GM18499 (cell line): ENCODE data around the gene MGLL.

Source experiments
- ATAC-seq: cut with Tn5 transposase; IDR thresholded peaks from one replicate; pipeline ENCODE4 v1.9.1; 2021; ENCODE audit warnings: moderate number of reproducible peaks; ENCODE audit not compliant: insufficient read depth, unreplicated experiment

The MGLL gene

DNA sequence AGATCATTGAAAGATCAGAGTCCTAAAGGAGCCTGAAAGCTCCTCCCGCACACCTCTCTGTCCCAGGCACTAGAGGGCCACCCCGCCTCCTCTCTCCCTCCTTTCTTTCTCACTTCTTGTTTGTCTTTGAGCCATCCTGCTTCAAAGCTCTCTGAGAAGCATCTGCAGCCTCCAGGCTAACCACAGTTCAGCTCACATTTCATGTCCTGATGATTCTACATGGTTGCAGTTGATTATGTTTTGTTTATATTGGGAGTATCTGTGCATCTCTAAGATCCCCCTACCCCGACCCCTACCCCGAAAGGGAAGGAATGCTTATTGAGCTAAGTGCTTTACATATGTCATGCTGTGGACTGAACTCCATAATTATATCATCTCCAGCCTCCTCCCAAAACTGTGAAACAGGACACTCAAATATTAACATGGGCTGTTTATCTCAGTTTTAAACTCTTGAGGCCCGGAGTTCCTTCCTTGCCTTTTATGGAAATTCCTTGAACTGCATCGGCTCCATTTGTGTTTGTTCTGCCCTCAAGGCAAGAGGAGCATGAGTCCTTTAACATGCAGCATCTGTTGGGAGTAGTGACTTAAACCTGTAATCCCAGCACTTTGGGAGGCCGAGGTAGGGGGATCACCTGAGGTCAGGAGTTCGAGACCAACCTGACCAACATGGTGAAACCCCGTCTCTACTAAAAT is 30.9 kb downstream of the MGLL start:
- no peak for ATAC-seq

DNA sequence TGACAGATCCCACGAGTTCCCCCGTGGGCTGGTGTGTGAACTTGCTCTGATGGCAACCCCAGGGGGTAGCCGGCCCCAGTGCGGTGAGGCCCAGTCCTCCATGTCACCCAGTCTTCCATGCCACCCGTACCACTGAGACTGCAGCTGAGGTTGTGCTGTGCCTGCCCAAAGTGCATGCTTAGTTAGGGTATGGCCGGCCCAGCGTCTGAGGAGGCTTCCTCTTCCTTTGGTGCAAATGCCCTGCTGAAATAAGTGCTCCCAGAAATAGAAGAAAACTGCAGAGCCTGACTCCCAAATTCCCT is 31.5 kb downstream of the MGLL start:
- no peak for ATAC-seq

DNA sequence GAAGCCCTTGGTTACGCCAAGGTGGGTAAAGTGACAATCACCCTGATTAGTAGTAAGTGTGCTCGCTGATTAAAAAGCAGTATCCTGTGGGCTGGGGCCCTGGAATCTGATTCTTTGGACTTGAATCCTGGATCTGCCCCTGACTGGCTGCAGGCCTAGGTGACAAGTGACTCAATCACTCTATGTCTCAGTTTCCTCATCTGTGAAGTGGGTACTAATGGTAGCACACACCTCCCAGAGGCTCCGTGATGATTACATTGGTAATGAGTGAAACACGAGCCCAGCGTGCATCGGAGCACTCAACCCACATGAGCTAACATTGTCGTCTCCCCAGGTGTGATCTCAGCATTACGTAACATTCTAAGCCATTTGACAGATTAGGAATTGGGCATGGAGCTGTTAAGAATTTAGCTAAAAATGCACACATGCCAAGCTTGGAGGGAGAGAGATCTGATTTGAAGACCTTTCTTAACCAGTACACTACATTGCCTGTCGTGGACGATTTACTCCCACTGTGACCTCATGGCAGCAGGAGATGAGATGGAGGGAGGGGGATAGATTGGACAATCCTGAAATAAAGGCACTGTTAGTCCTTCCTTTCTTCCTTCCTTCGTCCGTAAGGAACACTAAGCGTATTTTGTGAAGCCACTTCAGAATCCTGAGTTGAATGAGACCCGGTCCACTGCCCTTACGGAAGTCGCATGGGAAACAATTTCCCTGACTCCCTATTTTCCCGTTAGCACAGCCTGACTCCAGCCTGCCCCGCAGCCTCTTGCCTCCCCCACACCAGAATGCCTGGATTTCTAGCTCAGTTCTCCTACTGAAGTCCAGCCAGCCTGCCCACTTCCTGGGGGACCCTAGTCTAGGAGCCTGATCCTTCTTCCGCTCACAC is 32.1 kb downstream of the MGLL start:
- ATAC-seq: no peak

DNA sequence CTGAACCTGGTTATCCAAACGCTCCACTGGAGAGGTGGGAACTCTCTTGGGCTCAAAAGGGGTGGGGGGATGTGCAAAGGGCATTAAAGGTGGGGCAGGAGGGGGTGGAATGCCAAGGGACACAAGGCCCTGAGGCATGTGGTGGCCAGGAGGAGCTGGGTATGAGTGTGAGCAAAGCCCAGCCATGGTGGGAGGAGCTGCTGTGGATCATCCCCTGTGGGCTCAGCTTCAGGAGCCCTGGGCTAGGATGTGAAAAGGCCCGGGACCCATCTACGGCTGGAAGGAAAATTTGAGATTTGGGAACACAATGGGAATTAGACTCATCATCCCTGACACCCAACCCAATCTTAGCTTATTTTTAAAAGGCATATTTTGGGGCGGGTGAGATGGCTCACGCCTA is 33.3 kb downstream of the MGLL start:
- no peak for ATAC-seq

DNA sequence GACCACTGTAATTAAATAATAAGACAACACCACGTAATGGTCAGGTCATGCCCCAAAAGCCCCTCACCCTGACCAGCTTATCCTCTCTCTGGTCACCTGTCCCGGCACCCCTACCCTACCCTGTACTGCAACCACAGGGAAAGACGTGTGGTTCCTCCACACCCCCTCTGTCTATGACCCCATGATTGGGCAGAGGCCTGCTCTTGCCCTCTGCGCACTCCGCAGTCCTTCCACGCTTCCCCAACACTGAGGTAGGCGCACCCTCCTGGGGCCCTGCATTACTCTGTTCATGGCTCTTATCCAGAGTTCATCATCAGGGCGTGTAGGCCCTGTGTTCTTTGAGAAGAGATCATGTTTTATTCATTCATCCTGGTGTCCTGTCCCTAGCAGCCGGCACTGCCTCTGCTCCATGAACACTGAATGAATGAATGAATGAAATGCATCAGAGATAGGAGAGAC is 33.8 kb downstream of the MGLL start:
- no peak for ATAC-seq

DNA sequence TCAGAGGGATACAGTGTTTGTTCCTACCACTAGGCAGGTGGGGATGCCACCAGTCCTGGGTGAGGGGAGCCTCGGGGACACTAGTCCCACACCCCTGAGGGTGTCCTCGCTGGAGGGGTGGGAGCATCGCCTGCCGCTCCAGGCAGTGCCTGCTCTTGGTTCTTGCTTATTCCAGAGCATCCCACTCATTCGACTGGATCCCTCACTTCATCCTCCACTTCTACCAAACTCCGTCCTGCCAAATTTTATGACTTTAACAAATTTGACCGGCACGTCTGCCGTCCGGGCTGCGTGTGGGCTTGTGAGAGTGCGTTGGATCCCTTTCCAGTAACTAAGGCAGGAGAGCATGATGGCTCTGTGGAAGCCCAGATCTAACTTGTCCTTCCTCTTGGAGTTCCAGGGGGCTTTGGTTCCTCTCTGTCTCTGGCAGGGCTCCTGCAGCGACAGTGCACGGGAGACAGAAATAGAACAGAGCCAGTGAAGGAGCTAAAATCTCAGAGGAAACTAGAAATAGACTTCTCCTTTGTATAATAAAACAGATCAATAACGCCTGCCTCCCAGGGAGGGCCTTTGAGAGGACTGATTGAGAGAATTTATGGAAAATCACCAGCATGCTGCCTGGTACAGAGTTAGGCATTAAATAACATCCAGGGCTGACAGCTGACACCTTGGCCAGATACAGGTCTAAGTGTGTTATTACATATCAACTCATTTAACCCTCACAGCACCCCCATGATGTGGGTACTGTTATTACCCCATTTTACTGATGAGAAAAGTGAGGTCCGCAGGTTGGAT is 34.5 kb downstream of the MGLL start:
- ATAC-seq: no peak

DNA sequence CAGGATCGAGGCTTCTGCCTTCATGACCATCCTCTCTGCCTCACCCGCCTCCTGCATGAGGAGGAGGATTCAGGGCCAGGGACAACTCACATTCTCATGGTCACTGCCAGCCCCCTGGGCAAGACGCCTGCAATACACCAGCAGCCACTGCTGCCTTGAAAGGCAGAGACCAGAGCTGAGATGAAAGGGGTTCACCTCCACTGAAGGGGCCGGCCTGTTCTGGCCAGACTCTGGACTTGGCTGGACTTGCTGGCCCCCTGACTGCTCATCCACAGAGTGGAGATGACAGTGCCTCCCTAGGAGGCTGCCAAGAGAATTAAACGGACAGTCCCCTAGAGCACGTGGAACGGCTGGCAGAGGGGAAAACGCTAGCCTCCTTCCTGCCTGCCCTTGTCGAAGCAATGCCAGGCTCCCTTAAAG is 35.2 kb downstream of the MGLL start:
- no peak for ATAC-seq

DNA sequence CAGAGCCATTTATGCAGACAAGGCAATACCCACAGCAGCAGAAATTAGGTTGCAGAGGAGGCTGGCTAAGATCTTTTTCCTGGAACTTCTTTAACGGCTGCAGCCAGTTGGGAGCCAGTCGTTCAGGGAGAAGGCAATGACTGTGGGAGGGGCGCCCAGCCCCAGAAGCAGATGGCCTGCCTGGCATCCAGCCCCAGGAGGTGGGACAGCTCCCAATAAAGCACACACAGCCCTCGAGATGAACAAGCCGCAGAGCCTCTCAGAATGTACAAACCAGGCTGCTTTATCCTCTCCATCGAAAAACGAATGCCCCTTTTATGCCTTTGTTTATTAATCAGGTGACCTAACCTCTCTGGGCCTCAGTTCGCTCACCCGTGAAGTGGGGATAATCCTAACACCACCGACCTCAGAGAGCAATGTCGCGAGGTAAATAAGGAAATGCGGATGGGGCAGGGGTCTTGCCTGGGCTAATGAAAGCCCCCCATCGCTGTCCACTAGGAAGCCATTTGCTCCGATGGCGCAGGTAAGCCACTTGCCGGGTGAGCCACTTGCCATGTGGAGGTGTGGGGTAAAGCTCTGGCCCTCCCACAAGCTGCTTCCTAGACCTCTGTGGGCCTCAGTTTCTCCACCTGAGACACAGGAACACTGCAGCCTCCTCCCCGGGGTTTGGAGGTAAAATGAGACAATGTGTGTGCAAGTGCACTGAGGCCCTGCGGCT is 35.8 kb downstream of the MGLL start:
- ATAC-seq: no peak

DNA sequence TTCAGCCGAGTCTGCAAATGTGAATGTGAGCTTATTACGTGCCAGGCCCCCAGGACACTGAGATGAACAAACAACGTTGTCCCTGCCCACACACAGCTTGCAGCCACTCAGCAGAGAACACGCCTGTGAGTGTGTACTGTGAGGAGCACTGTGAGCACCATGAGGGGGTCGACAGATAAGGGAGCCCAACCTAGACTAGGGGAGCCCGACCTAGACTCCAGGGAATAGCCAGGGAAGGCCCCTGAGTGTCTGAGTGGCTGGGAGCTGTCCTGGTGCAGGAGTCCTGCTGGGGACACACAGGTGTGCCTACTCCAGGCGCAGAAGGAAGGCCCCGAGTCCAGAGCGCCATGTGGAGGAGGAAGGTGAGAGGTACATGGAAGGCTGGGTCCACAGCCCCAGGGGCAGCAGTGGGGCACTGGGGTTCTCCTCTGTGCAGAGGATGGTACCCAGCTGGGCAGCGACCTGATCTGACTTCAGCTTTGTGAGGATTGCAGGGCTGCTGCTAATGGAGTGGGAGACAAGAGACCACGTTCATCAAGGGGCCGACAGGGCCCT is 36.5 kb downstream of the MGLL start:
- no peak for ATAC-seq

DNA sequence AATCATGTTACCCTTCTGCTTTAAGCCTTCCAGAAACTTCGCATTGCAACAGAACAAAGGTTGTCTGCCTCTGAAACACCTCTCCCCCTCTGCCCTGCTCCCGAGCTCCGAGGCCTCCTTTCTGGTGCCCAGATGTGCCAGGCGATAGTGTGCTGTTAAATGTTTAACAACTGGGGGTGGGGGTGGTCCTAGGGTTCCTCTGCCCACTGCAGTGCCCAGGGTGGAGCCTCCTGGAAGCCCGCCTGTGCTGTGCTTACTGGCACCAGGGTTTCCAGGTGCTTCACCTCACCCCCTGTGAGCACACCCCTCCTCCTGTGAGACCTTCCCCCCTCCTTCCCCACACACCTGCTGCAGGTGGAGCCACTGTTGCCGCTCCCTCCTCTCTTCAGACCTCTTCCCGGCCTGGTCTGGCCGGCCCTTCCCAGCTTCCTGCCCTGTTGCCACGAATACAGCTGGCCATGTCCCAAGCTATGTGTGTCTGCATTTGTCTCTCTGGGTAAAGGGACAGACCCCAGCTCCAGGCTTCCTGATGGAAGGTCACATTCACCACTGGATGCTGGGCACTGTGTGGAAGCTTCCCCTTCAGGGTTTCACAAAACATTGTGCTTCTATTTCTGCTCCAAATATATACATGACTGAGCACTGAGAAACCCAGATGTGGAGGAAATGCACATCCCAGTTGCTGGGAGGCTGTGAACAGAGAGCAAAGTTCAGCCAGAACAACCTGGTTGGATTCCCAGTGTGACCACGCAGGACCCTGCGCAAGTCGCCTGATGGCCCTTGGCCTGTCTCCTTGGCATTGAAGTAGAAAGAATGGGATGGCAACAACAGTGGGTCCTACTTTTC is 37.2 kb downstream of the MGLL start:
- ATAC-seq: no peak

DNA sequence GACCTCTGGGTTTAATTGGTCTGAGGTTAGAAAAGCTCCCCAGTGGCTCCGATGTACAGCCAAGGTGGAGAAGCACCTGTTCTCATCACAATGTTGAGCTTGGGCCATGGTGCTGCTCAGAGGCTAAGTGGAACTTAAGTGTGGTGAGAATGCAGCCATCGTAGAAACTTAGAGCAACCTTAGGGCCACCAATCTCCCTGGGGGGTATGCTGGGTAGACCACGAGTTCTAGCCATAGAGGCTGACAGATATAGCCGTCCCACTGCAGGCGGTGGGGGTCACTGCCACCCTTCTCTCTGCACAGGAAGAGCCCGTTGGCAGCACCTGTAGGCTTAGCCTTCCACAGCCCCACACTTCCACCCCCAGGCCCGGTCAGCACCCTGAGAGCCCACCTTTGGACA is 38.0 kb downstream of the MGLL start:
- no peak for ATAC-seq

DNA sequence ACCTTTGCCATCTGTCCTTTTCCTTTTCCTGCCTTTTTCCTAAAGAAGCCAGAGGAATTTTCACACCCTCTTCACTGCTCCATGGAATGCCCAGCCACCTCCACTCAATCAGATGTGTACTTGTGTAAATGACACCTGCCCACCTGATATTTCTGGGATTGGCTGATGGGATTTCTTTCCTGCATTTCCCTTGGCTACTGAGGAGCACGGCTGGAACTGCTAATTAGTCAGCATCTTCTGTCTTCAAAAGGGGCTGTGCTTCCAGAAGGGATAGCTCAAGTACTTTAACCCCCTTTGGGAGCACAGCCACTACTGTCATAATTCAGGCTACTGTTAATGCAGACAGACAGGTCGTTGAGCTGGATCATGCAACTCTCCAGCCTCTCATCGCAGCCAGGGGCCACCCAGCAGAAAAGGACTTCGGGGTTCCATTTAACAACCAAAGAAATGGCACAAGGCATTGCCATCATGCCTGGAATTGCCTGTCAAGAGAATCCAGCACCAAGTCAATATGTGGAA is 38.6 kb downstream of the MGLL start:
- no peak for ATAC-seq

DNA sequence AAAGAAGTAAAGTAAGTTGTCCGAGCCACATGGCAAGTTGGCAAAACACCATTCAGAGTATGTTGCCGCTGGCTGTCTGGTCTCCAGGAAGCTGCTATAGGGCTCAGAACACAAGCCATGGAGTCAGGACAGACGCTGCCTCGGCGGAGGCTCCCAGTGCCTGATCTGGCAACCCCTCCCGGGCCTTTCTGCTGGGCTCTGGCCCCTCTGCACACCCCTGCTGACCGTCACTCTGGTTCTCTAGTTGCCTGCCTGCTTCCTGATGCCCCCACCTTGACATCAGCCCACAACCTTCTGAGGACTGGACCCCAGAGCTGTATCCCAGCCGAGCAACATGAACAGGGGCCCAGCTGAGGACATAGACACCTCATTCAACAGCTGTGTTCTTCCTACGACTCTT is 39.1 kb downstream of the MGLL start:
- ATAC-seq: no peak

DNA sequence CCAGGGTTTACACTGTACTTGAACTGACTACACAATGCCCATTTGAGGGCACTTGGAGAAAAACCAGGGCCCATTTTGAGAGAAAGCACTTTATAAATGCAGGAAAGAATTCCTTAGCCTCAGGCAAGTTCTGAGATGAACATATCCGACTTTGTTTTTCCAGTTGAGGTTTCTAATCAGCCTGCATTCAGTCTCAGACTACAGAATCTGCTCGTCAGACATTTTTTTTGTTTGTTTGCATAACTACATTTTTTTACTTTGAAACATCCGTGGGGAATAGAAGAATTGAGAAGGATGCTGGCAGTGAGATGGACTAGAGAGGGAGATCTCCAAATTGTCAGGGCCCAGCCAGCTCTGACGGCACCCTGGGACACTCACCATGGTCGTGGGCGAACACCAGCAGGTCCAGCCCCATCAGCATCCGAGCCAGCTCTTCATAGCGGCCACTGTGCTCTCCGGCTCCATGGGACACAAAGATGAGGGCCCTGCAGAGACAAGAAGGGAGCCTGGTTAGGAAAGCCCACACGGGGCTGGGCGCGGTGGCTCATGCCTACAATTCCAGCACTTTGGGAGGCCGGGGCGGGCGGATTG is 40.8 kb downstream of the MGLL start:
- ATAC-seq: no peak

DNA sequence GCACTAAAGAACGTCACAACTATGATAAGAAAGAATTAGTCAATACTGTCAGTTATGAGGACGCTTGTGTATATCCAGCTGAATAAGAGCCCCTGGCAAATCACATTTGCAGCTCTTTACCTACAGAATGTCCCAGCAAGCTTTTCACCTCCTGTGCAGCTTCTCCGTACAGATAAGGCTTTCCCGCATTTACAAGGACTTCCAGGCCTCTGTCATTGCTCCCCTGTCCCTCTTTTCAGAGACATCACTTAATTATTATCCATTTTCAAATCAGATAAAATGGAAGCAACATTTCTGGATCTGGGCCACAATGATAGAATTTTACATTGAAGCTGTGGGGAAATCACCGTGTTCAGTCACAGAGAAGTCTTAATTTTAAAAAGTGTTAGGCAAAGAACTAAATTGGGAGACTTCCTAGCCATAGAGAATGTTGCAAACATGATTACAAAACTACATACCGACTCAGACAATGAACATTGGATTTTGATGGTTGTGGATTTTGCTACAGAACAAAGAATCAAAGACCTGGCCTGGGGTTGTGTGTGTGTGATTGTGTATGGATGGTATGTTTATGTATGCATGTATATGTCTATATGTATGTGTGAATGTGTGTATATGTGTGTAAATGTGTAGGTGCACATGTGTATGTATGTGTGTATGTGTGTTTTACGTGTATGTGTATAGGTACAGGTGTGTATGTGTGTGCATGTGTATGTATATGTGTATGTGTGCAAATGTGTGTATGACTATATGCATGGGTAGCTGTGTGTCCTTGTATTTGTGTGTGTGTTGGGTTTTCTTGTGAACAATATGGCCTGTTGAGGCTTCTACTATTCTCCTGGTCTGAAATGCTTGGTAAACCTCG is 41.5 kb downstream of the MGLL start:
- ATAC-seq: no peak

DNA sequence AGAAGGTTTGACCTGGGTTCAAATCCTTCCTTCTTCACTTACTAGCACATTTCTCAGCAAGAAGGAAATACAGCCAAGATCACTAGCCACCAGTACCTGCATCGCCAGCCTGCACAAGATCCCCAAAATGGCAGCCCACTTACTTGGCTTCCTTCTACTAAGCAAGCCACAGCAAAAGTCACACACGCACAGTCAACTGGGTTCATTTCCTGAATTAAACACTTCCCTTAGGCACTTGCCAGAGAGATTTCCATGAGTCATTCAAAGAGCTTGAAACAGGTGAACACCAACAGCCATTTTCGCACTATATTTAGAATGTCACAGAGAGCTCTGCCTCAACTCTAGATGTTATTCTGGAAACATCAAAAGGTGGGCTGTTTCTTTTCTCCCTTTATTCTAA is 42.6 kb downstream of the MGLL start:
- no peak for ATAC-seq

DNA sequence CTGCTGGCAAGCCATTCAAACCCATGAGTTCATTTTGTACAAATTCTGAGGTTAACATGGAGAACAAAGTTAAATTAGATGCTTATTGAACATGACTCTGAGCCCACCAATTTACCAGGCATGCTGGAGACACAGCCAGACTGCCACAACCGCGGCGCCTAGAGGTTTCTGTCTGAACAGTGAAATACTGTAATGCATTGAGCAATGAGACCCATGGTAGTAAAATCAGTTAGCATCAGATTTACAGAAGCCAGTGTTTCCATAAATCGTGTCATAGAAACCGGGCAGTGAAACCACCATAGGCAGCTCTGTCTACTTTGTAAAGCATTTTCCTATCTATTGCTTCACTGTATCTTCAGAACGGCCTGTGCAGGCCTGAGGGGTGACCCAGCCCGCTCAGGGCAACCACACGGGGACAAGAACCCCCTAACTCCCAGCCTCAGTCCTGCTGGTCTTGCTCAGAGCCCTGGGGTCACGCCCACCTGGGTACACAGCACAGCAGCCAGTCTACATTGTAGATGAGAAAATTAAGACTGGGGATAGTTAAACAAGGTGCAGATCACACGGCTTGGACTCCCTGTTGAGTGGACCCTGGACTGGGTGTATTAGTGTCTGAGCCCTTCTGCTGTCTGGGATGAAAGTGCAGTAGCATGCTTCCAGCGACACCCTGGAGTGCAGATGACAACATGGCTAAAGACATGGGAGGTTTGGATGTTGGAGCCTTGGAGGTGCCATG is 44.2 kb downstream of the MGLL start:
- ATAC-seq: no peak
